GM12878 (cell line): ENCODE results near the gene GRIN2C. TPM values are rescaled to one million over a fixed set of nuclear protein-coding genes. Genes with fewer than 3 reads are reported as not detected.

Source experiments
- ATAC-seq: fragments of 200-7000 bp; cut with Tn5 transposase; 3 replicates; pipeline ENCODE4 v1.9.1; 2020; ENCODE audit warnings: mild to moderate bottlenecking, moderate library complexity
- BruUV-seq: library from RNA; stranded (reverse); fragments of 400-500 nt; replicated peaks from 2 replicates; lab custom pipeline; 2021; lab: Mats Ljungman, UMichigan
- CTCF ChIA-PET: fragments of 300-600 bp; sonication (Branson Sonifier 250); formaldehyde crosslinking; extraction: SDS; loops from one replicate; lab custom pipeline; 2021; ENCODE audit warnings: inconsistent platforms; lab: Yijun Ruan, JAX
- POLR2A ChIA-PET: fragments of 350-600 bp; formaldehyde crosslinking; extraction: SDS; loops from one replicate; lab custom pipeline; 2021; ENCODE audit warnings: inconsistent platforms; lab: Charles Lee
- RAD21 ChIA-PET: fragments of 300-600 bp; sonication (Branson Sonifier 250); formaldehyde crosslinking; loops from one replicate; lab custom pipeline; 2023; ENCODE audit warnings: antibody characterized with exemption; ENCODE audit not compliant: unreplicated experiment; lab: Charles Lee
- SMC1A ChIA-PET: fragments of 300-600 bp; sonication (Branson Sonifier 250); formaldehyde crosslinking; loops from one replicate; lab custom pipeline; 2023; ENCODE audit not compliant: unreplicated experiment, uncharacterized antibody; lab: Charles Lee
- DNase-seq: peaks from one replicate; pipeline ENCODE4 v3.0.0-alpha.2; 2011; ENCODE audit warnings: low read depth, low spot score
- FAIRE-seq: peaks from 3 replicates; lab custom pipeline; 2011; peaks lifted over from hg19 to GRCh38; lab: Jason Lieb, UNC
- H2AFZ ChIP-seq: 2 replicates; pipeline ENCODE4 v1.6.0; 2011; ENCODE audit warnings: low read depth, low read length, control low read depth; ENCODE audit not compliant: control insufficient read depth
- H3K27ac ChIP-seq: 2 replicates; pipeline ENCODE4 v1.5.1; 2011; ENCODE audit warnings: control low read depth; ENCODE audit not compliant: control insufficient read depth, insufficient read depth
- H3K27me3 ChIP-seq, 2 experiments: replicated peaks in 1 of 2; 2 replicates each; pipeline versions ENCODE4 v1.6.0 to v1.6.1; 2011; ENCODE audit warnings: low read length in 1 of 2; ENCODE audit not compliant: control insufficient read depth in 2 of 2, insufficient read depth in 2 of 2
- H3K36me3 ChIP-seq, 2 experiments: 2 replicates each; pipeline ENCODE4 v1.5.1; 2011; ENCODE audit warnings: low read length in 1 of 2; ENCODE audit not compliant: control insufficient read depth in 2 of 2, insufficient read depth in 2 of 2
- H3K4me1 ChIP-seq: 2 replicates; pipeline ENCODE4 v1.6.1; 2011; ENCODE audit warnings: mild to moderate bottlenecking, low read length, moderate library complexity, mixed read lengths; ENCODE audit not compliant: control insufficient read depth, insufficient read depth
- H3K4me2 ChIP-seq: 2 replicates; pipeline ENCODE4 v1.6.0; 2011; ENCODE audit warnings: control low read depth; ENCODE audit not compliant: control insufficient read depth, insufficient read depth
- H3K4me3 ChIP-seq: fragments of 200-600 bp; sonication (generic); 2 replicates; pipeline ENCODE4 v1.5.1; 2016
- H3K79me2 ChIP-seq: 2 replicates; pipeline ENCODE4 v1.6.0; 2011; ENCODE audit warnings: low read length; ENCODE audit not compliant: control insufficient read depth, insufficient read depth
- H3K9ac ChIP-seq: 2 replicates; pipeline ENCODE4 v1.8.0; 2011; ENCODE audit warnings: low read length, control low read depth, mixed read lengths; ENCODE audit not compliant: control insufficient read depth, insufficient read depth
- H3K9me3 ChIP-seq: replicated peaks from 3 replicates; pipeline ENCODE4 v1.5.1; 2011; ENCODE audit warnings: mild to moderate bottlenecking, low read length; ENCODE audit not compliant: control insufficient read depth, insufficient read depth
- H4K20me1 ChIP-seq: 2 replicates; pipeline ENCODE4 v1.6.0; 2011; ENCODE audit not compliant: control insufficient read depth, insufficient read depth
- BHLHE40 ChIP-seq, 2 experiments: fragments of 450-650 bp in 1 of 2; IDR thresholded peaks; 2 replicates each; pipeline ENCODE4 v1.6.1; 2011 to 2017; ENCODE audit warnings: low read depth in 2 of 2, borderline replicate concordance in 1 of 2, improper control_type of control experiment in 1 of 2, low read length in 1 of 2, mild to moderate bottlenecking in 1 of 2
- CTCF ChIP-seq, 3 experiments: IDR thresholded peaks in 2 of 3; conservative IDR thresholded peaks in 1 of 3; 2 replicates each; pipeline ENCODE4 v1.5.1; 2011; ENCODE audit warnings: low read depth in 3 of 3, low read length in 3 of 3, mild to moderate bottlenecking in 3 of 3, control low read depth in 2 of 3, moderate library complexity in 2 of 3, inconsistent platforms in 1 of 3, mixed read lengths in 1 of 3; ENCODE audit not compliant: control insufficient read depth in 2 of 3, insufficient read depth in 1 of 3; ENCODE audit errors: extremely low read depth in 1 of 3
- EED ChIP-seq: sonication (generic); IDR thresholded peaks from 2 replicates; pipeline ENCODE4 v1.6.1; 2016; ENCODE audit warnings: antibody characterized with exemption, low read depth
- LARP7 ChIP-seq: fragments of 450-650 bp; IDR thresholded peaks from 2 replicates; pipeline ENCODE4 v1.6.1; 2017; ENCODE audit warnings: mild to moderate bottlenecking
- MAX ChIP-seq: IDR thresholded peaks from 2 replicates; pipeline ENCODE4 v1.6.1; 2012; ENCODE audit warnings: low read depth, low read length, improper control_type of control experiment
- MYC ChIP-seq: IDR thresholded peaks from 2 replicates; pipeline ENCODE4 v1.6.1; 2011; ENCODE audit warnings: mild to moderate bottlenecking, low read length, moderate library complexity, inconsistent platforms; ENCODE audit not compliant: insufficient read depth, insufficient replicate concordance, insufficient read length, severe bottlenecking
- PAX5 ChIP-seq: IDR thresholded peaks from 2 replicates; pipeline ENCODE4 v1.6.1; 2011; ENCODE audit warnings: low read depth, low read length, borderline replicate concordance
- PRDM15 ChIP-seq: fragments of 450-650 bp; formaldehyde crosslinking; IDR thresholded peaks from 2 replicates; pipeline ENCODE4 v1.4.0; 2020; ENCODE audit warnings: mild to moderate bottlenecking, moderate library complexity
- REST ChIP-seq: IDR thresholded peaks from 2 replicates; pipeline ENCODE4 v1.6.1; 2012; ENCODE audit warnings: mild to moderate bottlenecking, low read depth, low read length
- SUPT20H ChIP-seq: IDR thresholded peaks from 2 replicates; pipeline ENCODE4 v1.6.1; 2011; ENCODE audit warnings: low read depth, mild to moderate bottlenecking, low read length, moderate library complexity, borderline replicate concordance; ENCODE audit not compliant: control insufficient read depth
- ZBED1 ChIP-seq: IDR thresholded peaks from 2 replicates; pipeline ENCODE4 v1.6.1; 2016; ENCODE audit warnings: borderline replicate concordance
- ZNF274 ChIP-seq: IDR thresholded peaks from one replicate; pipeline ENCODE4 v1.8.0; 2011; ENCODE audit not compliant: insufficient read length, insufficient read depth
- WGBS: methylation state at CpG from one replicate; pipeline ENCODE4 v1.1.6; 2016; ENCODE audit warnings: low lambda C conversion rate; ENCODE audit not compliant: insufficient replicate concordance, insufficient coverage; ENCODE audit errors: missing lambda C conversion rate; 5-methylcytosine and 5-hydroxymethylcytosine counted together
- in situ Hi-C: fragments of 300-500 bp; cut with MboI; formaldehyde crosslinking; loops from 9 replicates; pipeline ENCODE4 v1.14.3; 2018; ENCODE audit warnings: mixed read lengths
- intact Hi-C: fragments of 100-400 bp; cut with micrococcal nuclease; formaldehyde crosslinking; loops from one replicate; pipeline ENCODE4 v1.14.2; 2022; ENCODE audit not compliant: unreplicated experiment
- polyA plus RNA-seq, 11 experiments: library from polyadenylated mRNA; depleted of rRNA in 4 of 11; unstranded in 6 of 11; stranded (reverse) in 5 of 11; fragments of >200 nt; fragmentation: Nextera tagmentation in 4 of 11; fragmentation: Illumina TruSeq in 1 of 11; extraction: Ambion mirVana in 4 of 11; extraction: Trizol in 1 of 11; gene quantifications; 1 replicate in 1 of 11; 2 replicates in 10 of 11; pipeline versions ENCODE4 v1.2.1 to v1.2.3, GENCODE V29; 2011 to 2016; ENCODE audit warnings: inconsistent platforms in 2 of 11, missing spikeins in 2 of 11, low read depth in 1 of 11
- total RNA-seq, 4 experiments: library from RNA; depleted of rRNA in 3 of 4; stranded (reverse); fragments of >200 nt in 3 of 4; fragmentation: Illumina TruSeq in 1 of 4; extraction: Trizol in 1 of 4; gene quantifications; 2 replicates each; pipeline versions ENCODE4 v1.2.1 to v1.2.3, GENCODE V29; 2013 to 2021

Gene GRIN2C
- total and polyA plus RNA-seq, 10 of the 15 experiments (the other 5 are each of a cell fraction or from before 2014, with no cell fraction given) = 0.01 to 0.20 (median 0.11) TPM; not detected in 2

- Histone ChIP-seq H2AFZ (no peak overlapping the region), H3K9me3 (no peaks in the 10 kb centered on the region), H3K4me1 (peaks cover 4% of the 10 kb centered on the region), H3K79me2 (no peaks in the 10 kb centered on the region), H3K27ac (no peak overlapping the region), H4K20me1 (no peaks in the 10 kb centered on the region), H3K36me3 (no peaks in the 10 kb centered on the region), H3K9ac (no peak overlapping the region), H3K4me3 (no peak overlapping the region), H3K4me2 (peak overlapping the region; percentile 41; the same call in 1 of the 2 replicates), H3K27me3 (no peaks in the 10 kb centered on the region)
- ChIA-PET RAD21 (interaction anchor here (0.5 to 0.8 kb wide), 2 partner anchors 20 to 47 kb away, joined by 3 read pairs; no protein-coding TSS in a partner anchor), SMC1A (no interaction called here), CTCF (interaction anchor here (0.7 to 1.6 kb wide), 5 partner anchors 19 to 119 kb away, joined by 3 to 4 read pairs (median 4); no protein-coding TSS in a partner anchor), POLR2A (no interaction called here)
- 12% methylated on average over 39 of the region's 88 CpGs for WGBS
- FAIRE-seq (no peak), DNase-seq (no peak), ATAC-seq (peak; percentile 76)
- BruUV-seq = no TSS peak
- intact Hi-C loops (no loop called here), in situ Hi-C loops (no loop called here)
- TF ChIP-seq PRDM15 (CRISPR knock-in tag) (no peak), BHLHE40 (IDR thresholded peaks at IDR 0.05; ENCODE audit: borderline replicate concordance in 1 of 2, low read depth in 2 of 2, low read length in 1 of 2) (peak in 1 of 2 experiments; percentile 27; a peak in 1 of 4 replicates), SUPT20H (no peak), EED (no peak), ZNF274 (no peak), MAX (no peak), CTCF (IDR thresholded peaks at IDR 0.05 in 2 of 3, conservative IDR thresholded peaks at IDR 0.05 in 1 of 3; ENCODE audit: control insufficient read depth in 2 of 3, extremely low read depth in 1 of 3, insufficient read depth in 1 of 3, low read depth in 3 of 3, low read length in 3 of 3) (peak; percentile 20 to 45 (median 29); a peak in 3 of 6 replicates), PAX5 (peak; percentile 93; the same call in 1 of the 2 replicates), ZBED1 (no peak), MYC (no peak), REST (no peak), LARP7 (peak; percentile 43; the same call in 1 of the 2 replicates)
These were observed 16.9 kb downstream of the GRIN2C start for GRCh38 chr17:74842599-74843351.
